Type B pancreatic cell (in vitro differentiated cells): Measurements from ENCODE around the gene MAN2A1. TPM values are rescaled to one million over a fixed set of nuclear protein-coding genes. Genes with fewer than 3 reads are reported as not detected.
A peak's percentile ranks its signal among the peaks of the same experiment; 100 is the strongest.

Experiments
- DNase-seq: peaks from one replicate; pipeline ENCODE4 v3.0.0; 2021; ENCODE audit warnings: mixed read lengths; ENCODE audit not compliant: unreplicated experiment; ENCODE audit errors: extremely low spot score
- H3K27ac Mint-ChIP-seq: 2 replicates; pipeline ENCODE4 v1.8.0; 2021; ENCODE audit warnings: mild to moderate bottlenecking, mixed read lengths
- H3K27me3 Mint-ChIP-seq: 2 replicates; pipeline ENCODE4 v1.8.0; 2021; ENCODE audit warnings: mixed read lengths
- H3K36me3 Mint-ChIP-seq: 2 replicates; pipeline ENCODE4 v1.8.0; 2021; ENCODE audit warnings: mixed read lengths
- H3K4me1 Mint-ChIP-seq: one replicate; pipeline ENCODE4 v1.8.0; 2021; ENCODE audit warnings: mixed read lengths; ENCODE audit not compliant: unreplicated experiment
- H3K4me3 Mint-ChIP-seq: 2 replicates; pipeline ENCODE4 v1.8.0; 2021; ENCODE audit warnings: mild to moderate bottlenecking, mixed read lengths
- H3K9me3 Mint-ChIP-seq: 2 replicates; pipeline ENCODE4 v1.8.0; 2021; ENCODE audit warnings: mixed read lengths
- total RNA-seq: library from RNA; stranded (reverse); gene quantifications from 2 replicates; pipeline ENCODE4 v1.2.1, GENCODE V29; 2021; ENCODE audit warnings: low replicate concordance
- TF ChIP-seq, protein P1 (sequence below): fragments of 200-600 bp; sonication (generic); conservative IDR thresholded peaks from 2 replicates; pipeline ENCODE4 v1.5.0; 2021; ENCODE audit warnings: antibody characterized with exemption, mild to moderate bottlenecking

MAN2A1 gene
- total RNA-seq, 1 donor from 2014 or later = 47.9 TPM

DNA sequence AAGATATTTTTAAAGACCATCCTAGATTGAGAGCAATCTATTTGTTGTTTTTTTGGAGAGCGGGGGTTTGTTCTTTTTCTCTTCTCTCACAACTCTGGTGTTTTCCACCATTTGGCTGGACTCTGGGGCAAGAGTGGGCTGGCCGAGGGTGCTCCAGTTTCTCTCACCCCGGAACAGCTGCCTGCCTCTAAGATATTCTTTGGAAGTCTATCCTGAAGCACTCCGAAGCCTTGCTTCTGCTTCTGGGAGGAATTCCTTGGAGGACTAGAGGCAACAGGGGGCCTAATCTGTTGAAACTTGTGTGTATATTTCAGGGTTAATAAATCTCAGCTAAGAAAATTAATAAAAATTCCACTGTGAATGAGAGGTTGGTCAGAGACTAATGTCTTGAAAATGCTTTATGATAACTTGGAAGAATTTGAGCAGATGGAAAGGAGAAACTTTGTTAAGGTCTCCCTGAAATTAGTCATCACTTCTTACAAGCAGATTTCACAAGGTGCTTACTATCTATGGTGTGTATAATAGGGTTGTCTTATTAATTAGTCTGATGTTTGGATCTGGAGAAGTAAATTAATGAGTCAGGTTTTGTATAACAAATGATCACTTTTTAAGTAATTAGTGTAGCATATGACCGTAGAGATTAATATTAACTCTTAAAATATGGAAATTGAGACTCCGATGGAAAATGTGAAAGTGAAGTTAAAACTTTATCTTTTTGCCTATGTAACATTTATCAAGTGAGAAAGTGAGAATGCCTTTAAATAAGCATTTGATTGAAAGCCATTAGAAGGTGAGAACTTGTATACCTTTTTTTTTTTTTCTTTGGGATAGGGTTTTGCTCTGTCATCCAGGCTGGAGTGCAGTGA is 4.0 kb downstream of the MAN2A1 start:
- TF ChIP-seq, protein P1, sequence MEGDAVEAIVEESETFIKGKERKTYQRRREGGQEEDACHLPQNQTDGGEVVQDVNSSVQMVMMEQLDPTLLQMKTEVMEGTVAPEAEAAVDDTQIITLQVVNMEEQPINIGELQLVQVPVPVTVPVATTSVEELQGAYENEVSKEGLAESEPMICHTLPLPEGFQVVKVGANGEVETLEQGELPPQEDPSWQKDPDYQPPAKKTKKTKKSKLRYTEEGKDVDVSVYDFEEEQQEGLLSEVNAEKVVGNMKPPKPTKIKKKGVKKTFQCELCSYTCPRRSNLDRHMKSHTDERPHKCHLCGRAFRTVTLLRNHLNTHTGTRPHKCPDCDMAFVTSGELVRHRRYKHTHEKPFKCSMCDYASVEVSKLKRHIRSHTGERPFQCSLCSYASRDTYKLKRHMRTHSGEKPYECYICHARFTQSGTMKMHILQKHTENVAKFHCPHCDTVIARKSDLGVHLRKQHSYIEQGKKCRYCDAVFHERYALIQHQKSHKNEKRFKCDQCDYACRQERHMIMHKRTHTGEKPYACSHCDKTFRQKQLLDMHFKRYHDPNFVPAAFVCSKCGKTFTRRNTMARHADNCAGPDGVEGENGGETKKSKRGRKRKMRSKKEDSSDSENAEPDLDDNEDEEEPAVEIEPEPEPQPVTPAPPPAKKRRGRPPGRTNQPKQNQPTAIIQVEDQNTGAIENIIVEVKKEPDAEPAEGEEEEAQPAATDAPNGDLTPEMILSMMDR = no peak
- DNase-seq = no peak
- H3K4me1 Mint-ChIP-seq = peaks cover 57% of the 10 kb centered on the region
- peak overlapping the region; percentile 6 for H3K27ac Mint-ChIP-seq
- H3K27me3 Mint-ChIP-seq = no peaks in the 10 kb centered on the region
- peaks cover 5% of the 10 kb centered on the region for H3K36me3 Mint-ChIP-seq
- peak overlapping the region; percentile 16 for H3K4me3 Mint-ChIP-seq
- H3K9me3 Mint-ChIP-seq = no peaks in the 10 kb centered on the region

- Mint-ChIP-seq H3K27ac (peak overlapping the region; percentile 6), H3K9me3 (no peaks in the 10 kb centered on the region), H3K4me1 (peaks cover 56% of the 10 kb centered on the region), H3K4me3 (peak overlapping the region; percentile 16), H3K36me3 (peaks cover 11% of the 10 kb centered on the region), H3K27me3 (no peaks in the 10 kb centered on the region)
- TF ChIP-seq, protein P1 = no peak
- no peak for DNase-seq
These were observed 4.7 kb downstream of the MAN2A1 start for GRCh38 chr5:109694451-109694891.

DNA sequence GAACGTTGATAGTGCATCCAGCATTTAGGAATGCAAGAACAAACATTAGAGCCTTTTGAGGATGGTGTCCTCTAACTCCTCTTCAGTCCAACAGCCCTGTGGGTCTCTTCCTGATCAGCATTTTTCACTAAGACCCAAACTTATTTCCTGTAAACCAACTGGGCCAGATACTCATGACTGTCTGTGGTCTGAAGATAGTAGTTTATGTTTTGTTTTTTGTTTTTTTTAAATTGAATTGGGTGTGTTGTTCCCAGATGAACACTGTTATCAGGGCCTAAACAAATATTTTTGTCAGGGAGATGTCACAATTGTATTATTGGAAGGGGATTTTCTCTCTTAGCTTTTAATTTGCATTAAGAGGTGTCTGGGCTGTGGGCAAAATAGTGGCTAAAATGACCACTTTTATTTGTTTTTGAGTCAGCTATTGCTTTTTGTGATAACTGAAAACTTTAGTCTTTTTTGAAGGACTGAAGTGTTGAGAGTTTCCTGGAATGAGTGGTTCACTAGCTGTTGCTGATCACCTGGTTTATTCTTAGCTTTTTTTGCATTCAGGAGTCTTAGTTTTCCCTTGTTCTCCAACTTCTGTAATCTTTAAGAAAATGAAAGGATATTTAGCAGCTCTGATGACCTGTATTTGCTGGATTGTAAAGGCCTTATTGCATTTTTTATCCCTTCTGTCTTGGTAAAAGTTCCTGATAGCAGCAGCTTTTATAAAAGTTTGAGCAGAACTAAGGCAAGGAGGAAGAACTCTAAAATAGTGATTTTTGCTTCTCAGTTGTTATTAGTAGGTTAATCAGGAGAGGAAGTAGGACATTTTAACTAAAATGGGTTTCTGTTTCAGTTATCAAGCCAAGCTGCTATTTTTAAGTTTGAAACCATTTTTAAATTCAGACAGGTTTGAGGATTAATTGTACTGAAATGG is 5.5 kb downstream of the MAN2A1 start:
- H3K27me3 Mint-ChIP-seq = no peaks in the 10 kb centered on the region
- no peak for DNase-seq
- peaks cover 56% of the 10 kb centered on the region for H3K4me1 Mint-ChIP-seq
- TF ChIP-seq, protein P1 = no peak
- H3K36me3 Mint-ChIP-seq = peaks cover 11% of the 10 kb centered on the region
- H3K9me3 Mint-ChIP-seq = no peaks in the 10 kb centered on the region
- H3K27ac Mint-ChIP-seq = peak overlapping the region; percentile 6
- peak overlapping the region; percentile 24 for H3K4me3 Mint-ChIP-seq

DNA sequence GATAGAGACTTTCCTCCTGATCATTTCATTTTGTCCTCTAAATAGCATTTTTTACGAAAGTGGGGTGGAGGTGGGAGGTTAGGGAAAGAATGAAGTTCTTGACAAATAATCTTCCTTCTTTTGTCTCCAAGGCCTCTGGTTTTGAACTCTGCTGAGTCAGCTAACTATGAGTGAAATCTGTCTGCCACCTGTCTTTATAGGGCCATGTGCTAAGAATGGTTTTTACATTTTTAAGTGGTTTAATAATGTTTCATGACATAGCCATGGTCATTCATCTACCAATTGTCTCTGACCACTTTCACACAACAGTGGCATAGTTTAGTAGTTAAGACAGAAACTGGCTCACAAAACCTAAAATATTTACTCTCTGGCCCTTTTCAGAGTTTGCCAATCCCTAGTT is 7.6 kb downstream of the MAN2A1 start:
- peaks cover 59% of the 10 kb centered on the region for H3K4me1 Mint-ChIP-seq
- H3K9me3 Mint-ChIP-seq = no peaks in the 10 kb centered on the region
- DNase-seq = no peak
- TF ChIP-seq, protein P1 = no peak
- H3K27me3 Mint-ChIP-seq = no peaks in the 10 kb centered on the region
- H3K27ac Mint-ChIP-seq = no peak overlapping the region
- H3K4me3 Mint-ChIP-seq = no peak overlapping the region
- H3K36me3 Mint-ChIP-seq = peaks cover 8% of the 10 kb centered on the region

- H3K4me1 Mint-ChIP-seq = peaks cover 48% of the 10 kb centered on the region
- H3K4me3 Mint-ChIP-seq = no peak overlapping the region
- TF ChIP-seq, protein P1 = no peak
- H3K36me3 Mint-ChIP-seq = peaks cover 11% of the 10 kb centered on the region
- no peaks in the 10 kb centered on the region for H3K9me3 Mint-ChIP-seq
- no peak for DNase-seq
- H3K27me3 Mint-ChIP-seq = no peaks in the 10 kb centered on the region
- H3K27ac Mint-ChIP-seq = peak overlapping the region; percentile 33
These were observed 10.9 kb downstream of the MAN2A1 start for GRCh38 chr5:109700516-109701153.
